GM19438 (cell line): ENCODE results near the gene LAMA2.
"Not testable (repeated sequence)": the region's sequence is repeated elsewhere in the genome, so short reads cannot be mapped to it uniquely, and the experiment has no call there.

Experiments
- ATAC-seq: cut with Tn5 transposase; IDR thresholded peaks from one replicate; pipeline ENCODE4 v1.9.1; 2021; ENCODE audit warnings: low read depth; ENCODE audit not compliant: unreplicated experiment

The LAMA2 gene

DNA sequence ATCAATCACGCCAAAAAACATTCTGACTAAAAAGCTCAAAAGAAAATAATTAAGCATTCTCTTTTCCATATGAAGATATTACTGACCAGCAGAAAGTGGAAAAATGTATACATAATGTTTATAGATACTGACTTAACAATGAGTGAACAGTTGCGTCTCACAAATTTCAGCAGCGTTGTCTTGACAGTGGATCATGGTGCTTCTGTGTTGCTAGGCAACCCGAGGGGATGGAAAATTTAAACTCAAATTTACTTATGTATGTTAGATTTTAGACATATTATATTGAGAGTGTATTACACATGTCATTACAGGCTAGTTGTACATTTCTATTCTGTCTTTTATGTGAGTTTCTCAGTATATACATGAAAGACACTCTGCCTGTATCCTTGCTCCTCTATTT, 110.2 kb downstream of the LAMA2 start:
- no peak for ATAC-seq

DNA sequence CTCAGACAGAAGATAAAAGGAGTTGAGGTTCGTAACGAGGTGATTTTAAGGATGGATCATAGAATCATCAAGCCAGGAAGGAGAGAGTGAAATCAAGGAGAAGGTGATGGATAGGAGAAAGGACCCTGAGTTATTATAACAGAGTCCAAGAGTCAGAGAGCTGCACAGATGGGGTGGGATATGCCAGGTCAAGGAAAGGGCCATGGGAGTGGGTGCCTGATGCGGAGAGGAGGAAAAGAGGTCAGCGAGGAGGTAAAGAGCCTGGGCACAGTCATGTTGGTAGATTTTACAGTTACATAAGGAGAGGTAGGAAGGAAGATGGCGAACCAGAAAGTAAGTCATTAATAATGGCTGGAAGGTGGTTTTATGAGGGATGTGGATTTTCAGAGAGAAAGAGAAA, 114.9 kb downstream of the LAMA2 start:
- ATAC-seq, result no peak

DNA sequence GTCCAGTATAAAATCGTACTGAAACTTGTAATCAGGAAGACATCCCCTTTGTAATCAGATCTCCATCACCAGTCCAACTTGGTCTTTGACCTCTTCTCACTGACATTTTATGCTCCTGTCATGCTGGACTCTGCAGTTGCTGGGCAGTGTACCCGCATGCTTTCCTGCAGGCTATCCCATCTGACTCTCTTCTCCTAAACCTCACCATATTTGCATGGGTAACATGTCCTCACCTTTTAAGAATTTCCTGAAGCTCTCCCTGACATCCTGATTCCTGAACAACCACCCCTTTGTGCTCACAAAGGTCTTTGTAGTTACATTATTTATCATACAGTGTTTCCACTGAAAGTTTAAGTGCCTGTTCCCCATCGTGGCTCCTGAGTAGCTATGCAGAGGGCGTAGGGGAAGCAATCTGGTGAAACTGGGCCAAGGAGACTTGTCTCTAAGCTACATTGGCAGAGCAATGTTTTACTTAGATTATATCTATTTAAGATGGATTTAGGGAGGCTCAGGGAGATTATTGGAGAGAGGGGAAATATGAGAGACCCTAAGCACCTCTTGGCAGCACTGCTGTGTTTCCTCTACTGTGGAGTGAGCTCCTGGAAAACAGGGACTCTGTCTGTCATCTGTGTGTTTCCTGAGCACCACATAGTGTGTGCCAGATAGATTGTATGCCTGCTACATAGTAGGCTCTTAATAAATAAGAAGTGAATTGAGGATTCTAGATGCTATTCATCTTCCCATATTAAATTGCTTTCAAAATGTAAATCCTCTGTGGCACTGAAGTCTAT, 124.0 kb downstream of the LAMA2 start:
- no peak for ATAC-seq

DNA sequence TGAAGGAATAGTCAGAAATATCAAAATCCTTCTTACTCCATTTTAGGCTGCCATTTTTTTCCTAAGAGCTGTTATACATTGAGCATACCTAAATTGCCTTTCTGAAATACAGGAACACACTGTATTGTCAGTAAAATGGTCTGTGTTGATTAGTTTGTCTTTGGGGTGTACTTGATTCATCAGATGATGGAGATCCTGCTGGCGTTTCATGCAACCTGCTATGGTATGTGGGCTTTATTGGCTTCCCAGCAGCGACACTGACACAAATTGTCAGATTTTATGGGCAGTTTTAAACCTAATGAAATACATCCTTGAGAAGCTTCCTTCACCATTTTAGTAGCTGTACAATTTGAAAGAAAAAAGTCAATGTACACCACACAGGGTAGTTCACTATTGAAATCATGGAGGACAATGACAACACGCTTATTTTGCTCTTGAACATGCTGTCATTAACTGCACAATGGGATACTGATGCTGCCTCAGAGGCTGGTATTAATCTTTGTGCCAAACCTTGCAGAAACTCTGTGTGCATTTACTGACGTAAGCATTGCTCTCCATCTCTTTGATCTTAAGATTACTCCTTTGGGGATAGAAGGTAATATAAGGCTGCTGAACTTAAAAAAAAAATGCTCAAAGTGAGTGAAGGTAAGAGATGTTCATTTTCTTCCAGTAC, 124.9 kb downstream of the LAMA2 start:
- no peak for ATAC-seq

DNA sequence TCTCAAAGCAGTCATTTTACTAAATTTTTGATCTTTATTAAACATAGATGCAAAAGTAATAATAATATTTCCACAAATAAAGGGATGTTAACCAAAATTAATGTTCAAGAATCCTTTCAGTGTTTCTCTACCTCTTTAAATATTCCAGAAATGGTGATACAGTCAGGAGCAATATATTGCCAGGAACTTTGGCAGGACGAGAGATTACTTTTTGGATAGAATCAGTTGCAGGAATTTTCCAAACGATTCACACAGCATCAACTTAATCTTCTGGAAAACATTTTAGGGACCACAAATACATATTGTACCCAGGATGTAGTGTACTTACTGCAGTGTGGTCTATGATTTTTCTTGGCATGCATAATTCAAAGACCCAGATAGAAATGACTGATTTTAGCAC, 125.7 kb downstream of the LAMA2 start:
- ATAC-seq, result no peak

DNA sequence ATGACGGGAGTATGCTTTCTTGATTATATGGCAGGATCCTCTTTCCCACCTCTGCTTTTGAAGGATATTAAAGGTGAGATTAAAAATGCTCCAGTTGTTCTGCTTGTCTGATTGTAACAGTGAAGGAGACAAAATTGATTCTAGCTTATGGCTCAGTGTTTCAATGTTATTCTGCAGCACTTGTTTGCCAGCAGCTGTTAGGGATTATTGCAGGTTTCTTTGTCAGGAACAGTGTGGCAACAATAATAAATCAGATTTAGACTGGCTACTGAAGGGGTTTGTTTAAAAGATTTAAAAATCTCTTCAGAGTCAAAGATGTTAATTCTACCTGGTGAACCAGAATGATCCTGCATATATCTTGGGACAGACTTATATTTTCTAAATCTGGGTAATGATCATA, 126.9 kb downstream of the LAMA2 start:
- no peak for ATAC-seq

DNA sequence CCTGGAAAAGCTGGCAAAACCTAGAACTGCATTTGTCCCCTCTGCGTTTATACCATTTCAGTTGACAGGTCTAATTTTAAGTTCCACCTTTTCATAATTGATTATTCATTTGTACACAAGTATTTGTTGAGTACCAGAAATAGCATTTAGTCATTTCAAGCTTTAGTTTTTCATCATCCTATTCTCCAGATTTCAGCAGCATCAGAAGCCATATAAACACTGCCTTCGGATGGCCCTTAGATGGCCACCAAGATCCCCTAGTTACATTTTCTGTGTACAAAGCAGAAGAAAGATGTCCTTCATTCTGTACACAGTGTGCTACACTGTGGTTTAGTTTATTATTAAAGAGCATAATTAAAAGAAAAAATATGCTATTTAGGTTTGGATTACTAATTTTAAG, 131.4 kb downstream of the LAMA2 start:
- no peak for ATAC-seq

DNA sequence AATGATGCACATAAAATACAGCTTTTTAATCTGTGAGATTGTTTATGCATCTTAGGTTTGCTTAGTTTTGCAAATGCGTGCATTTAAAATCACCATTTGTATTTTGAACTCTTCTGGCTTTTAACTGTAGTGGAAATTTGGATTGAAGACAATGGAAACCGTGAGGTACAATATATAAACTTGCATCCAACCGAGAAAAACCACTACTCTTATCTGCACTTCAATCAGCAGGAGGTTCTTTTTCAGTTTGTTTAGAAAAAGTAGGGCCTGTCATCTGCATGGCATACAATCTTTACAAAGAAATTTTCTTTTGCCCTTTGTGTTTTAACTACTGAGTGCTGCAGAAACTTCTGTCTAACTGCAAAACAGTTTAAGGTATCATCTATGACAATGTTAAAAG, 132.8 kb downstream of the LAMA2 start:
- ATAC-seq, result no peak

DNA sequence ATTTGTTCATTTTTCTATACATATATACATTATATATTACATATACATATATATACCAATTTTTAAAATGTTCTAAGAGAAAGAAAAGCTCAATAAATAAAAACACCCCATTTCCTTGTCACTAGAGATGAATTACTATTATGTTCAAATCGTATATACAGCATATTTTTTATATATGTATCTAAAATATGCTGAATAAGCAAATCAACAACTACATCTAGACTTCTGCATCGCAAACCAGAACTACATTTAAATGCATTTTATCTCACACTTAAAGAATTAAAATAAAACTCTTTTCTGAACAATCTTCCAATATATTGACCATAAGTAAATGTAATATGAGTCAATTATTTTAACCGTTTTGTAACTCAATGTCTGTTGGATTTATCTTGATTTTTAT, 133.9 kb downstream of the LAMA2 start:
- no peak for ATAC-seq

DNA sequence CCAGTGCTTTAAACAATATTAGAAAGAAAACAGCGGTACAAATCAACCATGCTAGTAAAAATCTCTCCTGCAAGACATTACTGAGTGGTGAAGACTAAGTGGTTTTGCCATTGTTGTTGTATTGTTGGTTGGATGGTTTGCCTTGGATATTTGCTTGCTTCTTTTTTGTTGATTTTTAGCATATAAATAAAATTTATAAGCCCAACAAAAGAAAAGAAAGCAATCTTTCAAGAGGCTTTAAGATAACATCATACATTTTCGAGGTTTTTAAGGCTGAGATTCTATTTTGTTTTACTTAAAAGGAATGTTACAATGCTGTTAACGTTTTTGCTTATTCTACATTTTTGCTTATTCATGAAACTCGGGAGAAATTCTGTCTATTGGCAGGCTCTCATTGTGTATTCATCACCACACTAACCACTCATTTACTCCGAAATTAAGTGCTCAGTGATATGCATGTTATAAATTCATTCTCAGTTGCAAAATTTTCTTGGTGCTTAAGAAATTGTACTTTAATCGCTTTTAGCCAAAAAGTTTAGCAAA, 139.1 kb downstream of the LAMA2 start:
- no peak for ATAC-seq

DNA sequence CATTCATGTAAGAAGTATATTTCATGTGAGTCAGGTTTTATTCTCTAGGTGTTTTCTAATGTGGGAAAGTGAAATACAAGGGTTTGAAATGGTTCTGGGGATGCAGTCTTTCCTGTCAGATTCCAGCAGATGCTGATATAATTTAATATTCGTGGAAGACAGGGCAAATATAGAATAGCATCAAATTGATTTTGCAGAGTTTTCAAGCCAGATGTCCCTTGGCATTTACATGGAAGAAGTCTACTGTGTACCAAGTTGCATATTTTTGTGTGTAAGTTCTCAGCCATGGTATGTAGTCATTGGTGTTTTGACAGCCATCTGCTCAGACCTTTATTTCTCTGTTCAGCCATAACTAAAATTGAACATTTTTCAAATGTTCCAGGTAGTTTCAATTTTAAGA, 143.7 kb downstream of the LAMA2 start:
- ATAC-seq, result no peak

DNA sequence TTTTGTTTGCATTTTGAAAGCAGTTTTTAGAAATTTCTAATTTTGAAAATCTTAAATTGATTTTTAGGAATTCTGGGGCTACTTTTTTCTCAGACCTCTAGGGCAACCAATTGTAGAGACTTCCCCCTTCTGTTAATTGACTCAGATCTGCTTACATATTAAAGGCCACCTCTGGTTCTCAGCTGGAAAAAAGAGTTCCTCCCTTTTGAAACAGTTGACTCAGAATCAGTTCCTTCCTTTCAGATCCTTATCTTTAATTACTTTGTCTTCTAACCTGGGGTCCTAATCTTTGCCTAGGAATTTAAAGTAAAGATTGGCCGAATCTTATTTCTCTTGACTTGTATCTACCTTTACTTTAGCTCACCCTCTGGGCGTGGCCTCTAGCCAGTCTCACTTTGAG, 146.8 kb downstream of the LAMA2 start:
- no peak for ATAC-seq

DNA sequence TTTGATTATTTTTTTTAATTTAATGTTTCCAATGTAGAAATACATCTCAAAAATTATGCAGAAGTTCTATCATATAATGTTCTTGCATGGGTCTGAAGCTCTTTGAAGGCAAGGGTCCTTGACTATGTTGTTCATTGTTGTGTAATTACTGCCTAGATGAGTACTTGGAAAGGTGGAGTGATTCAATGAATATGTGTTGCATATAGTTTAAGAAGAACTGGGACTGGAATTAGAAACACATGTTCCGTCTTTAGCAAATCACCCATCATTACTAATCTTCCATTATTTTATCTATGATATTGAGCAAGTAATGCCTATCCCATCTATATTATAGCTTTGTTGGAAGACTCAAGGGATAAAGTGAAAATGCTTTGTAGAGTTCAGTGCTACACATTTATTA, 147.3 kb downstream of the LAMA2 start:
- ATAC-seq, result no peak

DNA sequence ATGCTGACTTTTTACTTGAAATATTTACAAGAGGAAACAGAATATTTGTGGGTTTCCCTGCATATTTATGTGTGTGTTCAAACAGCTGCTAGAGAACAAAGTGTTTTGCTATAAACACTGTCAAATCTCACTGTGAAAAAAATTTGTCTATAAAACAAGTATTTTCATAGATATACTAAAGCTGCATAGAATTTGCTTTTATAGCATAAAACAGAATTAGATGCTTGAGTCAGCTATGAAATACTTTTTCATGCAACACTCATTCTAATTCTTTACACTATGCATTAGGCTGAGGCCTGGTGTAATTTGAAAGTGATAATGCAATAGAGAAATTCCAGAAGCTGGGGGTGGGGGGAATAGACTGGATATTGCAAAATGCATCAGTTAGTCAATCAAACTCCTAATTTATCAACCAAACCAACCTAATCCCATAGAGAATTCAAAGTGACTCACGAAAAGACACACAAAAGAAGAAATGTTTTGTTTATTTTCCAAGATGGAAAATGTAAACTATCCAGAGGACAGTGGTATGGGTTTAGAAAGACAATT, 148.2 kb downstream of the LAMA2 start:
- ATAC-seq, result no peak

DNA sequence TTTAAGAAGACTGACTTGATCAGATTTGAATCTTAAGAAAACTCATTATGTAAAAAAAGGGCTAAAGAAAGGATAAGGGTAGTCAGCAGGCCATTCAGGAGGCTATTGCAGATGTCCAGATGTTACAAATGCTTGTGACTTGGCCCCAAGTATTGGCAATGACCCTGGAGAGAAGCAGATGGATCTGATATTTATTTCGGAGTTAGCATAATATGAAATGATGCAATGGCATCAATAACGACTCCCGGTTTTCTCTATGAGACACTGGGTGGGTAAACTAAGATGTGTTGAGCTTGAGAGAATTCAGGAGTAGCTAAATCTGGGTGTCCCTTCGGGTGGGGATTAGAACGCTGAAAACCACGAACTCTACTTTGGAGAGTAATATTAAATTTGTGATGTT, 149.7 kb downstream of the LAMA2 start:
- no peak for ATAC-seq

DNA sequence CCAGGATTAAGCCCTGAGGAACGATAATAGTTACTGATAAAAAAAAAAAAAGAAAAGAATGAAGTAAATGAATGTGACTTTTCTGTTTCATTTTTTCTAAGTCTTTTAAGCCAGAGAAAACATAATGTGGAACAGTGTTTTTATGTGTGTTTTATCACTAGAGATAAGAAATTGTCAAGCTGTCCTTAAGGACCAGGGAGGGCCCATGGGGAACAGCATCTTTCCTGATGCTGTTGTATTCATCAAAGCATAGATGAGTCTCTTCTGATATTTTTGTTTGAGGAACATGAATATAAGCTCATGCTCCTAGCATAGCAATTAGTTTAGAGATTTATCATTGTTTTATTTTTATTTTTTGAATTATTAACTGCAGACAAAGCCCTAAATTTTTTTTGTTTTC, 150.2 kb downstream of the LAMA2 start:
- no peak for ATAC-seq

DNA sequence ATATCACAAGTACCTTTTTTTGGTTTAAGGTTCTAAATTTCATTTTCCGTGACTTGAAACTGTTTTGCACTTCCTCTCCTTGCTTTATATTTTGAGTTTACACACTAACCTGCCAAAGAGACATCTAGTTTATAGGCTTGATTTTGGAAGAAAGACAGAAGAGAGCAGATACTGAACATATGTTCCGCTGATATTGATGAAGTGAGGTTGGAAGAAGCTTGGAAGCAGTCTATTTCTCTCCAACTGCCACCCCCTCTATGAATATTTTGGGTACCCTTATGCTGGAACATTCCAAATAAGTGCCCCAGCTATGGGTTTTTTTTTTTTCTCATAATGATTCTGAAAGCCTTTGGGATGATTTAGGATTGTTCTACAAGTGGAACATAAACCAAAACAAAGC, 150.6 kb downstream of the LAMA2 start:
- no peak for ATAC-seq

DNA sequence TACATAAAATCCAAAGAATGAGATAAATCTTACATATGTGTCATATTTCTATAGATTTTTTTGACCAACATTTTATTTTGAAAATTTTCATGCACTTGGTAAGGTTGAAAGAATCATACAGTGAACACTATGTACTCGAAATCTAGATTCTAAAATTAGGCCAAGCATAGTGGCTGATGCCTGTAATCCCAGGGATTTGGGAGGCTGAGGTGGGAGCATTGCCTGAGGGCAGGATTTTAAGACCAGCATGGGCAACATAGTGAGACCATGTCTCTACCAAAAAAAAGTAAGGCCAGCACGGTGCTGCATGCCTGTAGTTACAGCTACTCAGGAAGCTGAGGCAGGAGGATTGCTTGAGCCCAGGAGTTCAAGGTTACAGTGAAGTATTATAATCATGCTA, 158.6 kb downstream of the LAMA2 start:
- no peak for ATAC-seq

DNA sequence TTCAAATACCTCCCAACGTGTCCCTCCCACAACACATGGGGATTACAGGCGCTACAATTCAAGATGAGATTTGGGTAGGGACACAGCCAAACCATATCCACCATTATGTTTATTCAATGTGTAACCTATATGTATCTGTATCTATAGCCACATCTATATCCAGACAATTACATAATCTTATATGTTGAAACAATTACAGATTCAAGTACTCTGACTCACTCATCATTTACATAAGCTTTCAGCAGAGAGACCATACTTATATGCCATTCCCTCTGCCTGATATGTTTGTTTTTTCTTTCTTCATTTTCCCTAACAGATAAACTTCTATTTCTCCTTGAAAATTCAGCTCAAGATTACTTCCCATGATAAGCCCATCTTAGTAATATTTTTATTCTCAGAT, 163.6 kb downstream of the LAMA2 start:
- no peak for ATAC-seq

DNA sequence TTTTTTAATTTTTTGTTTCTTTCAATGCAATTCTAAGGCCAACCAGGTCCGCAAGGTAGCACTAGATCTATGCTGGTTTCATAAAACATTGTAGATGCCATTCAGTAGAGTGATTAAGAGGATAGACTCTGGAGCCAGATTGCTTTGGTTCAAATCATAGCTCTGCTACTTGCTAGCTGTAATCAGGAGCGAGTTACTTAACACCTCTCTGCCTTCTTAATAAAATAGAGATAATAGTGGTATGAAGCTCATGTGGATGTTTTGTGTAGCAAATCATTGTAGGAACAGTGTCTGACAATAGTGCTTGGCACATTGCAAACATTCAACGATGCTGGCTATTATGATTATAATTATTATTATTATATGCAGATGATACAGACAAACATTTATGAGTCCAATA, 164.9 kb downstream of the LAMA2 start:
- no peak for ATAC-seq

DNA sequence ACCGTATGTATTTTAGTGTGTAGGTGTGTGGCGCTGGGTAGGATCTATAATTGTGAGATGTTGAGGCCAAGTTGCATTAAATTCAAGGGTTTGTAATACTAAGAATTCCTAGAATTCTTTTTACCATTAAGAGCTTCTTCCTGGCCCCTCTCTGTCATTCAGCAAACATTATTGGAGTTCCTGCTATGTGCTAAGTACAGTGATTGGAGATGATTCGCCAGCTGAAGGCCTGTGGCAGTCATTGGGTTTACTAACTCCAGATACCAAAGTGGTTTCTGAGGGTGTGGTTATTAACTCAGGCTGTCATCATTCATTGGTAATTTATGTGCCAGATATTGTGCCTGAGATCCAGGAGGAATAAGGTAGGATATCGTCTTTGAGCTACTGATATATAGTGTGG, 167.1 kb downstream of the LAMA2 start:
- no peak for ATAC-seq

DNA sequence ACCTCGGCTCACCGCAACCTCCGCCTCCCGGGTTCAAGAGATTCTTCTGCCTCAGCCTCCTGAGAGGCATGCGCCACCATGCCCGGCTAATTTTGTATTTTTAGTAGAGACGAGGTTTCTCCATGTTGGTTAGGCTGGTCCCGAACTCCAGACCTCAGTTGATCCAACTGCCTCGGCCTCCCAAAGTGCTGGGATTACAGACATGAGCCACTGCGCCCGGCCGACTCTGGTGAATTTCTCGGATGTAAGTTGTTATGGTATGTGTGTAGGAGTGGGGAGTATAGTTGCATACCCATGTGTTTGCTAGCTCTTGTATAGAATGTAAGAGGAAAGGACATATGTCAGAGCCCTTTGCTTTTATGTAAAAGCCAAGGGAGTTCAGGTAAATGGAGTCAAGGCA, 170.2 kb downstream of the LAMA2 start:
- ATAC-seq, result not testable (repeated sequence)
